HG03342 (cell line): ENCODE data around the gene TREML2.

Experiments used
- ATAC-seq: cut with Tn5 transposase; IDR thresholded peaks from one replicate; pipeline ENCODE4 v1.9.1; 2021; ENCODE audit warnings: mild to moderate bottlenecking, moderate library complexity; ENCODE audit not compliant: unreplicated experiment

TREML2 gene

DNA sequence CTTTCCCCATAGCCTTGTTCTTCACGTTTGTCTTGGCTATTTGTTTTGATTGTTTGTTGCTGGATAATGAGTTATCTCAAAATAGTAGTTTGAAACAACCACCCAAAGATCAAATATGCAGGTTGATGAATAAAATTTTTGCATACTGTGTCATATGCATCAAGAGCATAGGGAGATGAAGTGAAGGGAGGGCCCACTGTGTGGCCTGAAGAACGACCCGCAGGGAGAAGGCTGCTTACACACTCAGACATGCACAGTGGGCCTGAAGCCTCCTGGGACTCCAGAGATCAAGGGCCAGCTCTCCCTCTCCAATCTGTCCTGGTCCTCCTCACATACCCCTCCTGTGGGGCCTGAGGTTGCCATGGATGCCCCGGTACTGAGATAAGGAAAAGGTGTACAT, 21.8 kb downstream of the TREML2 start:
- no peak for ATAC-seq

DNA sequence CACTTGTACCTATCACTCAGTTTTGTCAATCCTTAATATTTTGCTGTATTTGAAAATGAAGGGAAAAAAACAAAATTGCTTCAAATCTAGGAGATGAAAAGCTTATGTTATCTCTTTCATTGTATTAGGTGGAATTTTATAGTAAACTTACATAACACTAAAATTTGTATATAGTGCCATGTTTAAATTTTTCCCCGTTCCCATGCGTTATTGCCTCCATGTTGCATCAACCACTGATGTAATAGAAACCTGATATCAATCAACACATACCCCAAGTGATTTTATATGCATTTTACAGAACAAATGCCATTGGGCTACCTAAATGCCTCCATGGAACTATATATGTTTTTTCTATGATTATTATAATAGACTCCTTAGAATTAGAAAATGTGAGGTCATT, 23.3 kb downstream of the TREML2 start:
- no peak for ATAC-seq

DNA sequence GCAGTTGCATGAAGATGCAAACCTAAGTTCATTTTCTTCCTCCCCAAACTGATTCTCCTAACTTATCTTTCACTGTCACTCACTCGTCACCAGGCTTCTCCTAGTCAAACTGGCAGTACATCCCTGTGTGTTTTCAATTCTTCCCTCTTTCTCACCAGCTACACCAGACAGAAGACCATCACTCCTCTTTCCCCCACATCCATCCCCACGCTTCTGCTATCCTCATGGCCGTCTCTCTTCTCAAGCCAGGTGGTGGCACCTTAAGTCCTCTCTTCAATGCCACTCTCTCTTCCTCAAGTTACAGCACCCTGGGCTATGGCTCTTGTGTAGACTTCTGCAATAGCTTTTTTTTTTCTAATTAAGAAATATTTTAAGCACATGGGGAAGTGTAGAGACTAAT, 23.7 kb downstream of the TREML2 start:
- no peak for ATAC-seq

DNA sequence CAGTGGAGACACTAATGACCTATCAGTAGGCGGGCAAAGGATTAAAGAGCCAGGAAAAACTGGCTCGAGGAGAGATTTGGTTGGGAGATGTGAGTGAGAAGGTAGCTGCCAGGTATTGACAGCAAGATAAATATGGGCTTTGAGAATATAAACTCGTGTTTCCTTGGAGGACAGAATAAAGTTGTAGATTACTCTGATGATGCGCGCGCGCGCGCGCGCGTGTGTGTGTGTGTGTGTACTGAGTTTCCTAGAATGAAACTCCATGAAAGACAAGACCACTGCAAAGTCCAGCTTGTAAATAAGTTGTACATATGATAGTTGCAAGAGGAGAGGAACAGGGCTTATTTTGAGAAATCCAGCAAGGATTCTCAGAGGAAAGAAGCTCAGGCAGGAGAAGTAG, 24.8 kb downstream of the TREML2 start:
- ATAC-seq, result no peak

DNA sequence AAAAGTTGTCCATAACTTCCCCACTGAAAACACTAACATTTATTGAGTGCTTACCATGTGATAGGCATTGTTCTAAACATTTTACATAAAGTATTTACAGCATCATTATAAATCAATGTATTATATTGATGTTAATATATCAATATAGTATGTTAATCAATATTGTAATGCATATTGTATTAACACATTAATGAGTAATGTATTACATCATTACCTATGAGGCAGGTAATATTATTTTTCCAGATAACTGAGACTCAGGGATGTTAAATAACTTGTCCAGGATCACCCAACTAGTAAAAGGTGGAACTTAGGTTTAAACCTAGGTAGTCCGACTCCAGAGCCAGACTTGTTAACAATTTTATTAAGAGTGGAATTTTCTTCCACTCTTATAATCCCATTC, 25.9 kb downstream of the TREML2 start:
- no peak for ATAC-seq

DNA sequence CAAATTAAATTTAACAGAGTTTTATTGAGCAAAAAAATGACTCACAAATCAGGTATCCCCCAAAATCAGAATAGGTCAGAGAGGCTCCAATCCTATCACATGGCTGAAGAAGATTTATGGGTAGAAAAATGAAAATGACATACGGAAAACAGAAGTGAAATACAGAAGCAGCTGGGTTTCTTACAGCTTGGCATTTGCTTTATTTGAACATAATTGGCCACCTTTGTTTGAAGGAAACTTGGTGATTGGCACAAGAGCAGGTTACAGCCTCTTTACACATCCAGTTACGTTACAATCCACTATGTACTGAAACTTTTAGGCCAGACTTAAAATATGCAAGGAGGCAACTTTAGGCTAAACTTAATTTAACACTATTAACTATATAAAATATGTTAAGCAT, 26.3 kb downstream of the TREML2 start:
- no peak for ATAC-seq

DNA sequence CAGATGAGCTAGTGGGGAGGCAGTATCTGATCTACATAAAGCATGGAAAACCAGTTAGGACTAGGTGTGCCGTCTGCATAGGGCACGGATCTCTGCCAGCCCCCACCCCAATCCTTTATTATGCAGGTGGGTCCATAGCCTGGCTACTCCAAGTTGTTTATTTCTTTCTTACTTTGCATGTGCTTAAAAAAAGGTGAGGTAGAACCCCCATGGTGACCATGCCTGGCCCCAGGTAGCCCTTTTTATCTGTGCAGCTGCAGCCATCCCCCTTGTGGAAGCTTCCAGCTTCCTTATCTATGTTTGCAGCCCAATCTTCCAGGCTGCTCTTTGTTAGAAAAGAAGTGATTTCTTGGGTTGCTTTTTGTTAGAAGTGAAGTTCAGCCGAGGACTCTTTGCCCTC, 29.0 kb downstream of the TREML2 start:
- ATAC-seq, result no peak

DNA sequence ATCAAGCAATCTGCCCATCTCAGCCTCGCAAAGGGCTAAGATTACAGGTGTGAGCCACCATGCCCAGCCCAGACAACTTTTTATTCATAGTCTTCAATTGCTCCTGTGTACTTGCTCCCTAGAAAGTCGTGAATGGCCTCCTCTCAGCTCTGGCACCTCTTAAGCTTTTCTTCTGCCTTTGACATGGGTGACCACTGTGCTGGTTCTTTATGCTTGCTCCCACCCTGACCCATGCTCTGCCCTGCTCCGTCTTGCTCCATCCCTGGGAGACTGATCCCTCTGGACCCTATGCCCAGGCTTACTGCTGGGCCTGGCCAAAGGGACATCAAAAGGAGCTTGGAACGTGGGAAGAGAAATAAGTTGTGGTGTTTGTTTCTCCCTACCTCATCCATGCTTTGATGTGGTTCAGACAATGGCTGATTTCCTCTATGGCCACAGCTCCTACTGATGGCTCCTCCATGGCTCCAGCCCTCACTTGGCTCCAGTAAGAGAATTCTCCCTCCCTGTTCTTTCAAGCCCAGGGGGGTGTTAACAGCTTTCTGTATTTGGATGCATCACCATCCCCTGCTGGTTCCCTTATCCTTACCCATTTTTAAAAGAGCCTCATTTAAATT, 30.3 kb downstream of the TREML2 start:
- no peak for ATAC-seq

DNA sequence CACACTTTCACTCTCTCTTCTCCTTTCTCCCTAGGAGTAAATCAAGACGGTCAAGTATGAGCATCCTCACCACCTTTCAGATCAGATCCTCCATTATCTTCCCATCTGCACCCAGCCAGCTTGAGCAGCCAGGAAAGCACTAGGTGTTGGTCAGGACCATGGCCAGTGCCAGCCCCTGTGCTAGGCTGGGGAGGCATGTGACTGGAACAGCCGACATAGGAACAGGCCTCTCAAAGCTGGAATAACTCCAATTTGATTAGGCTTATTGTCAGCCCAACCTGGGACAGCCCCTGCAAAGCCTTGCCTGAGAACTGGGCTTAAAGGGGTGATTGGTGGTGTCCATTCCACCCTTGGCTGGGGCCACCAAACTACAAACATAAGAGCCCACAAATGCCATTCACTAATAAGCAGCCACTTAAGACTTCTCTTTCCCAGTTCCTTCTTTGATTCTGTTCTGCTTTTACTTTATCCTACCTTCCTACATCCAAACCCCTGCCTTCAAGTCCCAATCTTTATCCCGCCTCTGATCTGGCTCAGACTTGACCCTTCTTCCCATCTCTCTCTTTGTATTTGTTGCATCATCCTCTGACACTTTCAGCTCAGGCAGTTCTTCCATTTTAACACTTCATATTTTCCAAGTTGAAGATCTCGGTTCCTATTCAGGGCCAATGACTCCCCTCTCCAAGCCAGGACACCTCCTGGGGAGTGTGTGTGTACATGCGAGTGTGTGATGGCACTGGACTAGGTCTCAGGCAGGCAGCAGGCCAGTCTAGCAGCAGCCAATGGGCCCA, 33.6 kb downstream of the TREML2 start:
- ATAC-seq, result no peak

DNA sequence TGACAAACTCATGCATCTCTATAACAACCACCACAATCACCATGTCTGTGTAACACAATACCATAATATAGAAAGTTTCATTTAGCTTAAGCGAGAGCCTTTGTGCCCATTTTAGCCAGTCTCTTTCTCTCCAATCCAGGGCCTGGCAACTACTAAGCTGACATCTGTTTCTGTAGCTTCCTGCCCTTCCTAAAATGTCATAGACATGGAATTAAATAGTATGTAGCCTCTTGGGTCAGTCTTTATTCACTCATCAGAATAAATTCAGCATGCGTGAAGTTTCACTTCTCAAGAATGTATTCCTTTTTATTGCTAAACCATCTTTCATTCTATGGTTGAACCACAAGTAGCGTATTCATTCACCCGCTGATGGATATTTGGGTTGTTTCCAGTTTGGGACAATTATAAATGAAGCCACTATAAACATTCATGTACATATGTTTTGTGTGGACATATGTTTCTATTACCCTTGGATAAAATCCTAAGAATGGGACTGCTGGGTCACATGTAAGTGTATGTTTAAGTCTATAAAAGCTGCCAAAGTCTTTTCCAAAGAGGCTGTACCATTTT, 36.3 kb downstream of the TREML2 start:
- ATAC-seq, result no peak

DNA sequence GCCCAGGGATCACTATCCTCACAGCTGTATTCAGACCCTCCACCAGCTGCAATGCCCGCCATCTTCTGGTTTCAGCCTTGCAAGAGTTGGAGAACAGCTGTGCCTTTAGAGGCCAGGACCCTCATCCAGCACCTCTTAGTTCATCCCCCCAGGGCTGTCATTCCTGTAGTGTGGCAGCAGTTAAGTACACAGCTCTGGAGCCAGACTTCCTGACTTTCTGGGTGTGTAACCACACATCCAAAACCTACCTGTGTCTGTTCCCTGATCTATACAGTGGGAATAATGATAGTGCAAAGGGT, 37.6 kb downstream of the TREML2 start:
- no peak for ATAC-seq

DNA sequence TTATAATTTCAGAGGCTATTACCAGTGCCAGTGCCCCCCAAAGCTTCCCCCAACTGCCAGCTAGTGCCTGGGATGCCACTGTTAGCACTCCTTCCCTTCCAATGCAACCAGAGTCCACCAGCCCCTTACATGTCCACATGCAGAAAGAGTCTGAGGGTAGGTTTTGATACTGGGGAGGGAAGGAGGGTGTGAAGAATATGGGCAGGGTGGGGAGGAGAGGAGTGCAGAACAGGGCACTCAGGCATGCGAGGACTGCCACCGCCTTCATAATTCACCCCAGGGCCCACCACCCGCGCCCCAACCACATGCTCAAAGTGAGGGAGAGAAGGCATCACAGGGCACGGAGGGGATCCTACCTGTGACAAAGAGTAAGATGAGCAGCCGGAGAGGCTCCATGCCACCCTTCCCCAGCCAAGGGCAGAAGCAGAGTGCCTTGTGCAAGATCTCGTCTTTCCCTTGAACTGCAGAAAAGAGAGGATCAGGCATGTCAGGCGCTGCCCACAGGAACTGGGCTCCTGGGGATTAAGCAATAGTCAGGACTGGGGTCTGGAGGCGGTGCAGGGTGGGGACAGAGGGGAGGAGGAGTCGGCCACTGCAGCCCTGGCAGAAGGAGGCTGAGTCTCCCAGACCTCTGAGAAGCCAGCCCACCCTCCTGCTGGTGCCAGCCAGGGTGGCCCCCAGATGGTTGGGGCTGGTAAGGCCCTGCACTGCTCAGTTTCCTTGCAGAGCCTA, 38.1 kb downstream of the TREML2 start, which contains the start of gene TREM2:
TSS of gene TREM2 (minus strand) at position 430 of the 732 bp plus-strand sequence. CDS start at position 396, 34 bp downstream.
- no peak for ATAC-seq

DNA sequence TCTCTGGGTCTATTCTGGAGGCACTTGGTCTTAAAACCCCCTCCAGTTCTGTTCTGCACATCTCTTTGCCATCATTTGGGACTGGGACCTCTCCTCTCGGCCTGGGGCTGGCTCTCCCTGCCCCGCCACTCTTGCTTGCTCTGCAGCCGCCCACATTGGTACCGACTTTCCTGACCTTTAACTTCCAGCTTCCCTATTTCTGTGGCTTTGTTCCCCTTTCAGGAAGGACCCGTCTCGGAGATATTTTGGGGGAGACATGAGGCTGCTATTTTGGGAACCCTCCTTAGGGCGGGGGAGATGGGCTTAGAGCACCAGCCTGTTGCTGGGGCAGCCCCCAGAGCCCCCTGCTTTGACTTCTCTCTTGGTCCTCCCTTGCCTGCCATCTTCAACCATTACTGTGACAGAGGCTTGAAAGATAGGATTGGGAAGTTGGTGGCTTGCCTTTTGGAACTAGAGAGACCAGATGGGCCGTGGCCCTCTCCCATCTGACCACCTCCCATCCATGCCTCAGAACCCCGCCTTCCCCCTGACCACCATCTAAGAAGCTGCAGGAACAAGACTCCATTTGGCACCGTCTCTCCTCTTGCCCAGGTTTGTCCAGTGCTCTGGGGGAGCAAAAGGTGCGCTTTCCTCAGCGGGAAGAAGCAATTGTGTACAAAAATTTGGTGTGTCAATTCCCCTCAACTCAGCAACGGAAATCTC, 38.9 kb downstream of the TREML2 start:
- ATAC-seq, result no peak

DNA sequence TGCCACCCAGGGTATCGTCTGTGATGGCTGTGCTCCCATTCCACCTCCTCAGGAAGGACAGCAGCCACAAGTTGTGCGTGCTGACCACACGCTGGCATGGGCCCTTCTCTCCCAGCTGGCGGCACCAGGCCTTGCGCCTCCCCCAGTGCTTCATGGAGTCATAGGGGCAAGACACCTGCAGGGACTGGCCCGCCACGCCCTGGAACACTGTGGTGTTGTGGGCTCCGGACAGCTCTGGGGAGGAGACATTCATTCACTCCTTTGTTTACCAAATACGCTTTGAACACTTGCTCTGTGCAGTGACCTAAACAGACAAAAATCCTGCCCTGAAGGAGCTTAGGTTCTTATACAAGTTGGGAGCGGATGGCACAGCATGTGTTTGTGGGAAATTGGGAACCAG, 39.6 kb downstream of the TREML2 start:
- no peak for ATAC-seq

DNA sequence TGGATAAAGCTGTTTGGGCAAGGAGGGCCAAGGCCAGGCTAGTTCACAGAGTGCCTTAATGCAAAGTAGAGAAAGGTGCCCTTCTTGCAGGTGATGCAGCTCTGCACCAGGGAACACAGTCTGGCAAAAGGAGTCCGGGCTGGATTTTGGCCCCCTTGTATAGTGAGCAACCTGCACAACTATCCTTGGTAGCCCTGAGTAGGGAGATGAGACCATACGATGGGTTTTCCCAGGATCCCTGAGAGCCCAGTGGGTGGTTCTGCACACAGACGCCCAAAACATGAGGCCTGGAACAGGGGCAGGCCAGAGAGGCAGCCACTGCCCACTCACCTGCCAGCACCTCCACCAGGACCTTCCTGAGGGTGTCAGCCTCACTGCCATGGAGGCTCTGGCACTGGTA, 40.0 kb downstream of the TREML2 start:
- no peak for ATAC-seq

DNA sequence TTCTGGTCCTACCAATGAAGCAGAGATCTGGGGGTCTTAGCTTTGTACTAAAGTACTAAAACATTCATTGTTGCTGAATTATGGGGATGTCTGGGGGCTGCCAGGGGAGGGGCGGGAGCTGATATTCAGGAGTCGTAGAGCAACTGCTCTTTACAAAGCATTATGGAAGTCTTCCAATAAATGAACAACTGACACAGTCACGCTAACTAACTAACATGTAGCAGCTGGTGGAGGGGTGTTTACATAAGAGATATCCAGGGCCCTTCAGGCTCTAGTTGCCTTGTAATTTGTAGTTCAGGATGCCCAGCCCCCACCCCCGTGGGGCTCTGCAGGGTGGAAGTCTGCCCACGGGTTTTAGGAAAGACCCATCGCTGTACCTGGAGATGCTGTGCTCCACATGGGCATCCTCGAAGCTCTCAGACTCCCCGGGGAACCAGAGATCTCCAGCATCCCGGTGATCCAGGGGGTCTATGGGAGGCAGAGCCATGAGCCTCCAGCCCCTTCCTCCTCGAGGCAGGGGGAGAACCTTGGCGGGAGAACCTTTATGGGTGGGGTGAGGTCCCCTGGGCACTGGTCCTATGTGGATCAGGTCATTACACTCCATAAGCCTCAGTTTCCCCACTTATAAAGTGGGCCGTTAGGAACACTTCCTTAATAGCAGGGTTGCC, 41.4 kb downstream of the TREML2 start:
- no peak for ATAC-seq

DNA sequence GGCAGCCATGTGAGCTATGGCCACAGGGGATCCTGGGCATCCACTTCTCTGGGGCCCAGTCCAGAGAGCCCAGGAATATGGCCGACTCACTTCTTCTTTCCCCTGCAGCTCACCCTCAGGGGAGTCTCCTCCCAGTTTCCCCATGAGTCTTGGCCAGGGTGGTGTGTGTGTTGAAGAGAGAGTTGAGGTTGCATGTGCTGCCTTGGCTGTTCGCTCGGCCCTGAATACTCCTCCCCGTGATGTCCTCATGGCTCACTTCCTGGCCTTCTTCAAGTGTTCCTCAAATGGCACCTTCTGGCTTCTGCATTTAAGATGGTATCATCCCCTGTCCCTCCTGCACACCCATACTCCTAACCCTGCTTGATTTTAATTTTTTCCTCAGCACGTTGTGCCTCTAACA, 43.6 kb downstream of the TREML2 start:
- no peak for ATAC-seq

DNA sequence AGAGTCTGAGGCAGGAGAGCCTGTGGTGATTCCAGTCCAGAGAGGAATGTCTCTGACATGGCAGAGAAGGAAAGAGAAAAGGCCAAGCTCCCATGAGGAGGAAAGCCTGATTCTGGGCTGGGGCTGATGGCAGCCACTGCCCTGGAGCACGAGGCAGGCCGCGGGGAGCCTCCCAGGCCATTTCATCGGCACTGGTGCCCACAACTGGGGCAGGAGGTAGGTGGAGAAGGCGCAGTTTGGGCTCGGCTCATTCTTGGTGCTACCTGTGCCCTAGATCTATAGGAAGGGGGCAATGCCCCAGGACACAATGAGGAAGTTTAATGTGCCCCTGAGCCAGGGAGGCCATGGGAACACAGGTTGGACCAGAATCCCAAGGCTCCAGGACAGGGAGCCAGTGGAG, 44.2 kb downstream of the TREML2 start:
- ATAC-seq, result no peak

DNA sequence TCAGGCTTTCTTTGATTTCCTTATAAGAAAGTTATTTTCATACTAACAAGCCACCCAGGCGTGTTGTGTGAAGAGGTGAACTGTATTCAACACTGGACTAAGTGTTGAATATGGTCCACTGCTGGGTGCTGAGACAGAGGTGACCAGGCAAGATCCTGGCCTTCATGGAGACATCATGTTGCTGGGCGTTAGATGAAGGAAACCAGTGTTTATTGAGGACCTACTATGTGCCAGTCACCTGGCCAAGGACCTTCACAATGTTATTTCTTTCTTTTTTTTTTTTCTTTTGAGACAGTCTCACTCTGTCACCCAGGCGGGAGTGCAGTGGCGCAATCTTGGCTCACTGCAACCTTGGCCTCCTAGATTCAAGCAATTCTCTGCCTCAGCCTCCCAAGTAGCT, 44.9 kb downstream of the TREML2 start:
- no peak for ATAC-seq

DNA sequence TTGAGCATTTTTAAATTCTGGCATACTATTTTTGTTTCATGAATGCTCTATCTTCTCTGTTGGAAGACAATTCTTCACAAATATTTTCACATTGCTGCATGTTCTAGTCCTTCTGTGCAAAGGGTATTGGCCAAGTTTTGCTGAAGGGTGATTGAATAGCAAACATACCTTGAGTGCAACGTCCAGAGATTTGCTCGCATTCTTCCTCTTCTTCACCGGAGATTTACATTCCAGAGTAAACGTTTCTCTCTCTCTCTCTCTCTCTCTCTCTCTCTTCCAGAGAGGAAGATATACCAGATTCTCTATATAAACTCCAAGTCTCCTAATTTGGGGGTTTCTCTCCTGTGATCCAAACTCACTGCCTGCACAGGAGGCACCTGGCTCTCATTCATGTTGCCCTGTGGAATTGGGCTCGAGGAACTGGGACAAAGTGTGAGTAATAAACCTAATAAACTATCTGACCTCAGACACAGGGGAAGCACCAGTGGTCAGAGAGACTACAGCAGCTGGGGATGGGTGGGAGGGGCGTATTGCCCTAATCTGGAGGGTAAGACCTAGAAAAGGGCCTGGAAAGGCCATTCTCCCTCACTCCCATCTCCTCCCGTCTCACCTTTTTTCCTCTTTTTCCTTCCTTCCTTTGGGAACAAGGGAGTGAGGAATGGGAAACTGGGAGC, 45.7 kb downstream of the TREML2 start:
- no peak for ATAC-seq
